Left renal cortex interstitium (tissue), 4 donors: ENCODE results near the gene NCBP3. TPM values are rescaled to one million over a fixed set of nuclear protein-coding genes. Genes with fewer than 3 reads are reported as not detected.
A peak's percentile ranks its signal among the peaks of the same experiment; 100 is the strongest.

Source experiments
- DNase-seq, 4 donors: peaks; one replicate each; pipeline ENCODE4 v3.0.0-alpha.2; 2013; ENCODE audit warnings: low read depth in 4 of 4, low spot score in 2 of 4, missing footprints in 1 of 4
- polyA plus RNA-seq, 4 donors: library from polyadenylated mRNA; unstranded; fragments of 120-200 nt; gene quantifications; one replicate each; pipeline ENCODE4 v1.2.1, GENCODE V29; 2013; ENCODE audit not compliant: insufficient read length in 4 of 4

Gene NCBP3
- polyA plus RNA-seq, result 100 to 1,000 TPM in 2 of 4 donors, 10 to 100 TPM in 2; 61.1 to 134 (median 88.8) TPM

GRCh38 chr17:3845621-3846436, at the start of gene NCBP3:
Gene NCBP3, minus strand, starts transcription at chr17:3846246. Its CDS starts 23 bp downstream, at chr17:3846223.
- DNase-seq, result peak; percentile 71 to 87 (median 86)

GRCh38 chr17:3895354-3895753, 49.3 kb upstream of the NCBP3 start:
- no peak for DNase-seq

GRCh38 chr17:3894911-3895343, 48.9 kb upstream of the NCBP3 start:
- no peak for DNase-seq

- no peak for DNase-seq
Measured at GRCh38 chr17:3894188-3894587, 48.1 kb upstream of the NCBP3 start.

GRCh38 chr17:3893720-3894116, 47.7 kb upstream of the NCBP3 start:
- no peak for DNase-seq

GRCh38 chr17:3893003-3893719, 47.1 kb upstream of the NCBP3 start, which contains the start of gene CAMKK1:
Gene CAMKK1, minus strand, starts transcription at chr17:3893053. Its CDS starts 7,366 bp downstream, at chr17:3885687.
- peak in 2 of 4 donors; percentile 62 to 66 for DNase-seq

- DNase-seq, result no peak
Measured at GRCh38 chr17:3892095-3892998, 46.3 kb upstream of the NCBP3 start.

- no peak for DNase-seq
Measured at GRCh38 chr17:3891626-3892094, 45.6 kb upstream of the NCBP3 start.

GRCh38 chr17:3890878-3891219, 44.8 kb upstream of the NCBP3 start:
- no peak for DNase-seq

GRCh38 chr17:3890082-3890877, 44.2 kb upstream of the NCBP3 start:
- peak in 1 of 4 donors; percentile 48 for DNase-seq

GRCh38 chr17:3889325-3890012, 43.4 kb upstream of the NCBP3 start:
- DNase-seq, result no peak

- DNase-seq, result peak in 3 of 4 donors; percentile 65 to 75 (median 73)
Measured at GRCh38 chr17:3888343-3889171, 42.5 kb upstream of the NCBP3 start.

- no peak for DNase-seq
Measured at GRCh38 chr17:3887804-3888203, 41.8 kb upstream of the NCBP3 start.

GRCh38 chr17:3887394-3887793, 41.3 kb upstream of the NCBP3 start:
- DNase-seq, result no peak

GRCh38 chr17:3886776-3887175, 40.7 kb upstream of the NCBP3 start:
- no peak for DNase-seq

GRCh38 chr17:3885970-3886369, 39.9 kb upstream of the NCBP3 start:
- DNase-seq, result no peak

GRCh38 chr17:3885271-3885670, 39.2 kb upstream of the NCBP3 start:
- DNase-seq, result no peak

- no peak for DNase-seq
Measured at GRCh38 chr17:3884188-3884587, 38.1 kb upstream of the NCBP3 start.
